Measurements from ENCODE around the gene LIPE.

LIPE gene

DNA sequence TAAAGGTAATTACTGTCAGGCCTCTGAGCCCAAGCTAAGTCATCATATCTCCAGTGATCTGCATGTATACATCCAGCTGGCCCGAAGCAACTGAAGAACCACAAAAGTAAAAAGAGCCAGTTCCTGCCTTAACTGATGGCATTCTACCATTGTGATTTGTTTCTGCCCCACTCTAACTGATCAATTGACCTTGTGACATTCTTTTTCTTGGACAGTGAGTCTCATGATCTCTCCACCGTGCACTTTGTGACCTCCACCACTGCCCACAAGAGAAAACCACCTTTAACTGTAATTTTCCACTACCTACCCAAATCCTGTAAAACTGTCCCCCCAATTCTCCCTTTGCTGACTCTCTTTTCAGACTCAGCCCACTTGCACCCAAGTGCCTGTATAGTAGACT, 32.7 kb upstream of the LIPE start:
- no peak overlapping the region for H2AFZ ChIP-seq (ENCODE audit: low read depth, low read length)
- no peaks in the 10 kb centered on the region for H3K9me3 ChIP-seq (ENCODE audit: insufficient read depth, low read length, severe bottlenecking)
- no peaks in the 10 kb centered on the region for H3K27me3 ChIP-seq (ENCODE audit: insufficient read depth, low read length, poor library complexity)
- DNase-seq (no peak), ATAC-seq (ENCODE audit: insufficient read depth, low read depth) (no peak)
- no peak overlapping the region for H3K9ac ChIP-seq (ENCODE audit: low read depth, low read length)
- H3K79me2 ChIP-seq (ENCODE audit: insufficient read depth, low read length), result no peaks in the 10 kb centered on the region
- H3K4me3 ChIP-seq (ENCODE audit: low read depth in 1 of 2, low read length in 2 of 2), result no peak overlapping the region
- no peak for TF ChIP-seq EZH2 (IDR thresholded peaks at IDR 0.05; ENCODE audit: borderline replicate concordance, low read depth, low read length, severe bottlenecking)
- TF ChIP-seq, protein P1, sequence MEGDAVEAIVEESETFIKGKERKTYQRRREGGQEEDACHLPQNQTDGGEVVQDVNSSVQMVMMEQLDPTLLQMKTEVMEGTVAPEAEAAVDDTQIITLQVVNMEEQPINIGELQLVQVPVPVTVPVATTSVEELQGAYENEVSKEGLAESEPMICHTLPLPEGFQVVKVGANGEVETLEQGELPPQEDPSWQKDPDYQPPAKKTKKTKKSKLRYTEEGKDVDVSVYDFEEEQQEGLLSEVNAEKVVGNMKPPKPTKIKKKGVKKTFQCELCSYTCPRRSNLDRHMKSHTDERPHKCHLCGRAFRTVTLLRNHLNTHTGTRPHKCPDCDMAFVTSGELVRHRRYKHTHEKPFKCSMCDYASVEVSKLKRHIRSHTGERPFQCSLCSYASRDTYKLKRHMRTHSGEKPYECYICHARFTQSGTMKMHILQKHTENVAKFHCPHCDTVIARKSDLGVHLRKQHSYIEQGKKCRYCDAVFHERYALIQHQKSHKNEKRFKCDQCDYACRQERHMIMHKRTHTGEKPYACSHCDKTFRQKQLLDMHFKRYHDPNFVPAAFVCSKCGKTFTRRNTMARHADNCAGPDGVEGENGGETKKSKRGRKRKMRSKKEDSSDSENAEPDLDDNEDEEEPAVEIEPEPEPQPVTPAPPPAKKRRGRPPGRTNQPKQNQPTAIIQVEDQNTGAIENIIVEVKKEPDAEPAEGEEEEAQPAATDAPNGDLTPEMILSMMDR (IDR thresholded peaks at IDR 0.05; ENCODE audit: borderline replicate concordance, extremely low read depth, low read length, poor library complexity, severe bottlenecking), result no peak
- H3K4me2 ChIP-seq (ENCODE audit: insufficient read depth, low read length), result no peak overlapping the region
- H3K27ac ChIP-seq (ENCODE audit: low read length), result no peak overlapping the region
- H3K36me3 ChIP-seq (ENCODE audit: insufficient read depth, low read length), result no peaks in the 10 kb centered on the region
- no peaks in the 10 kb centered on the region for H3K4me1 ChIP-seq (ENCODE audit: insufficient read depth, low read length)
- no peaks in the 10 kb centered on the region for H4K20me1 ChIP-seq (ENCODE audit: insufficient read depth, low read length)

DNA sequence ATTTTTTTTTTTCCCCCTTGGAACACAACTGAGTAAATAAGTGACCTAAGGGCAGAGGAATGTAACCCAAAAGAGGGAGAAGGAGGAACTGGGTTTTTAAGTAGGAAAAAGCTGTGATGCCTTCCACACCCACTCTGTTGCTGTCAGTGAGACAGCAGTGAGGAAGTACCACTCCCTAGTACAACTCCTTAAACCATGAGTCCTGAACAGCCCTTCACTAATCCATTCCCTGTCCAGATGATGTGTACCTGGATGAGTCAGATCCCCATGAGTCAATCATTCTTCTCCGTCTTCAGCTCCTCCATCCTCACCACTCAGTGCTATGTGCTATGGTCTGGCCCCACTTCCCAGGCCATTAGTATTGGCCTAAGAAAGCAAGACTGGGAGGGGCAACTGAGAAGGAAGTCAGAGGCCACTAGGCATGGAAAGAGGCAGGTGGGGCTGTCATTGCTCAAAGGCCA, 28.5 kb upstream of the LIPE start:
- no peaks in the 10 kb centered on the region for H3K36me3 ChIP-seq (ENCODE audit: insufficient read depth, low read length)
- TF ChIP-seq EZH2 (IDR thresholded peaks at IDR 0.05; ENCODE audit: borderline replicate concordance, low read depth, low read length, severe bottlenecking), result no peak
- TF ChIP-seq, protein P1 (IDR thresholded peaks at IDR 0.05; ENCODE audit: borderline replicate concordance, extremely low read depth, low read length, poor library complexity, severe bottlenecking), result no peak
- H3K9me3 ChIP-seq (ENCODE audit: insufficient read depth, low read length, severe bottlenecking), result no peaks in the 10 kb centered on the region
- H3K27me3 ChIP-seq (ENCODE audit: insufficient read depth, low read length, poor library complexity), result no peaks in the 10 kb centered on the region
- no peak for DNase-seq
- H3K79me2 ChIP-seq (ENCODE audit: insufficient read depth, low read length), result no peaks in the 10 kb centered on the region
- peaks cover 3% of the 10 kb centered on the region; the same call in 1 of the 2 replicates for H3K4me1 ChIP-seq (ENCODE audit: insufficient read depth, low read length)
- no peak for ATAC-seq (ENCODE audit: insufficient read depth, low read depth)
- H3K4me3 ChIP-seq (ENCODE audit: low read depth in 1 of 2, low read length in 2 of 2), result no peak overlapping the region
- no peaks in the 10 kb centered on the region for H4K20me1 ChIP-seq (ENCODE audit: insufficient read depth, low read length)
- no peak overlapping the region for H3K9ac ChIP-seq (ENCODE audit: low read depth, low read length)
- H3K27ac ChIP-seq (ENCODE audit: low read length), result no peak overlapping the region
- H2AFZ ChIP-seq (ENCODE audit: low read depth, low read length), result no peak overlapping the region
- no peak overlapping the region for H3K4me2 ChIP-seq (ENCODE audit: insufficient read depth, low read length)

DNA sequence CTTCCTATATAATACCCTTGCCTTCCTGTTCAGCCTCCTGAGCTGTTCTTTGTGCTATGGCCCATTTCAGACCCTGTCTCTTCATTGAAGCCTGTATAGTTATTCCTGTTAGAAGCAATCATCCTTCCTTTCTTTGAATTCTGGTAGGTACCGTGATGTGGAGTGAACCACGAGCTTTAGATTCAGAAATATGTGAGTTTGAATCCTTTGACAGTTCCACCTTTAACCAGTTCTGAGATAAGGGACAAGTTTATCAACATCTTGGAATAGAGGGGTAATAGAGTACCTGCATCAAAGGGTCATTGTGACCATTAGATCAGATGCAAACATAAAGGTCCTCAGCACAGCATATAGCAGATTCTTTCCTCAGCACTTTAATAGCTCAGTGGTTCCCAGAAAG, 27.9 kb upstream of the LIPE start:
- Histone ChIP-seq H3K79me2 (ENCODE audit: insufficient read depth, low read length) (no peaks in the 10 kb centered on the region), H3K27me3 (ENCODE audit: insufficient read depth, low read length, poor library complexity) (no peaks in the 10 kb centered on the region), H3K4me2 (ENCODE audit: insufficient read depth, low read length) (no peak overlapping the region), H3K9ac (ENCODE audit: low read depth, low read length) (no peak overlapping the region), H3K4me1 (ENCODE audit: insufficient read depth, low read length) (peaks cover 9% of the 10 kb centered on the region), H3K4me3 (ENCODE audit: low read depth in 1 of 2, low read length in 2 of 2) (no peak overlapping the region), H3K27ac (ENCODE audit: low read length) (no peak overlapping the region), H3K9me3 (ENCODE audit: insufficient read depth, low read length, severe bottlenecking) (no peaks in the 10 kb centered on the region), H2AFZ (ENCODE audit: low read depth, low read length) (no peak overlapping the region), H3K36me3 (ENCODE audit: insufficient read depth, low read length) (no peaks in the 10 kb centered on the region), H4K20me1 (ENCODE audit: insufficient read depth, low read length) (no peaks in the 10 kb centered on the region)
- no peak for ATAC-seq (ENCODE audit: insufficient read depth, low read depth)
- no peak for DNase-seq
- TF ChIP-seq, protein P1 (IDR thresholded peaks at IDR 0.05; ENCODE audit: borderline replicate concordance, extremely low read depth, low read length, poor library complexity, severe bottlenecking), result no peak
- TF ChIP-seq EZH2 (IDR thresholded peaks at IDR 0.05; ENCODE audit: borderline replicate concordance, low read depth, low read length, severe bottlenecking), result no peak

DNA sequence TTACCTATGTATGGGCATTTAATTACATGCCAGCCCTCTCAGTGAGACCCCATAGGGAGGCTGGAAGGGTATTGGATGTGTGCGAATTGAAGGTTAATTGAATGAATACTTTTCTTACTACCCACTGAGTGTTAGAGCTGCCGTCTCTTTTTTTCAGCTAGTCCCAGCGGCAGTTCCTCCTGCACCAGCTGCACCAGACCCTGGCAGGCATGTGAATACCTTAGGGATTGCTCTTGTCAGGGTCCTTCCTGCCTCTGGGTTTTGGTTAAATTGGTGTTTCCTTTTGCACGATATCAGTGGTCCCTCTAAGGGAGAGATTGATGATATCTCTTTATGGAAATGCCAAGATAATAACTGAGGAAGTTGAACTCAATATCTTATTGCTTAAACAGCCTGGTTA, 25.4 kb upstream of the LIPE start:
- H3K36me3 ChIP-seq (ENCODE audit: insufficient read depth, low read length), result no peaks in the 10 kb centered on the region
- no peak for TF ChIP-seq EZH2 (IDR thresholded peaks at IDR 0.05; ENCODE audit: borderline replicate concordance, low read depth, low read length, severe bottlenecking)
- TF ChIP-seq, protein P1 (IDR thresholded peaks at IDR 0.05; ENCODE audit: borderline replicate concordance, extremely low read depth, low read length, poor library complexity, severe bottlenecking), result no peak
- no peak overlapping the region for H3K27ac ChIP-seq (ENCODE audit: low read length)
- peaks cover 14% of the 10 kb centered on the region for H3K4me1 ChIP-seq (ENCODE audit: insufficient read depth, low read length)
- no peaks in the 10 kb centered on the region for H3K9me3 ChIP-seq (ENCODE audit: insufficient read depth, low read length, severe bottlenecking)
- no peaks in the 10 kb centered on the region for H4K20me1 ChIP-seq (ENCODE audit: insufficient read depth, low read length)
- no peak overlapping the region for H3K9ac ChIP-seq (ENCODE audit: low read depth, low read length)
- H3K79me2 ChIP-seq (ENCODE audit: insufficient read depth, low read length), result no peaks in the 10 kb centered on the region
- no peak overlapping the region for H2AFZ ChIP-seq (ENCODE audit: low read depth, low read length)
- no peaks in the 10 kb centered on the region for H3K27me3 ChIP-seq (ENCODE audit: insufficient read depth, low read length, poor library complexity)
- no peak overlapping the region for H3K4me2 ChIP-seq (ENCODE audit: insufficient read depth, low read length)
- DNase-seq (no peak), ATAC-seq (ENCODE audit: insufficient read depth, low read depth) (no peak)
- H3K4me3 ChIP-seq (ENCODE audit: low read depth in 1 of 2, low read length in 2 of 2), result no peak overlapping the region

Measured in DND-41 (cell line).